ENCODE data around the gene TEX9. TPM values are rescaled to one million over a fixed set of nuclear protein-coding genes. Genes with fewer than 3 reads are reported as not detected.

The TEX9 gene
- total RNA-seq, 2 experiments from 2014 or later = 0.60 TPM; not detected in 1

DNA sequence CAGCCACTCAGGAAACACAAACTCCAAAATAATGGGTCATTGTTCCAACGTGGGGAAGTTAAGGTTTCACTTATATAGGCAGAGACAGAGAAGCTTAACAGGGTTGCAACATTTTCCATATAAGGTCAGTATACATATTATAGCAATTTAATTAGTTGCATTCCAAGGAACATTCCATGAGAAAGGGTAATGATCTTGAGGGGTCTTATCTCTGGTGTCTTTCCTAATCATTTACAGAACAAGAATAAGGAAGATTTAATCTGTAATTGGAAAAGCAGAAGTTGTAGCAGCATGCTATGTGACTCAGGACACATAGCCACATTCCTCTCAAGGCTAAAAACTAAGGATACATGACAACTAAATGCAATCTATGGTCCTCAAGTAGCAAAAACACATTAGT lies 94.8 kb downstream of the TEX9 start:
- H3K36me3 Mint-ChIP-seq (ENCODE audit: low read depth) = no peaks in the 10 kb centered on the region
- H3K4me1 Mint-ChIP-seq (ENCODE audit: low read depth) = peaks cover 10% of the 10 kb centered on the region
- H3K27ac Mint-ChIP-seq = no peak overlapping the region
- POLR2A ChIA-PET = no interaction called here
- DNase-seq (no peak), ATAC-seq (no peak)
- no peaks in the 10 kb centered on the region for H3K9me3 Mint-ChIP-seq (ENCODE audit: insufficient read depth)
- CTCF ChIA-PET = no interaction called here
- H3K4me3 Mint-ChIP-seq = no peak overlapping the region
- peaks cover 24% of the 10 kb centered on the region for H3K27me3 Mint-ChIP-seq (ENCODE audit: low read depth)

GRCh38 chr15:56460947-56461346 lies 95.7 kb downstream of the TEX9 start:
- Mint-ChIP-seq H3K27ac (no peak overlapping the region), H3K9me3 (ENCODE audit: insufficient read depth) (no peaks in the 10 kb centered on the region), H3K36me3 (ENCODE audit: low read depth) (no peaks in the 10 kb centered on the region), H3K4me1 (ENCODE audit: low read depth) (peaks cover 16% of the 10 kb centered on the region), H3K27me3 (ENCODE audit: low read depth) (peaks cover 20% of the 10 kb centered on the region), H3K4me3 (no peak overlapping the region)
- ATAC-seq = no peak
- DNase-seq = no peak
- POLR2A ChIA-PET = no interaction called here
- CTCF ChIA-PET = no interaction called here

DNA sequence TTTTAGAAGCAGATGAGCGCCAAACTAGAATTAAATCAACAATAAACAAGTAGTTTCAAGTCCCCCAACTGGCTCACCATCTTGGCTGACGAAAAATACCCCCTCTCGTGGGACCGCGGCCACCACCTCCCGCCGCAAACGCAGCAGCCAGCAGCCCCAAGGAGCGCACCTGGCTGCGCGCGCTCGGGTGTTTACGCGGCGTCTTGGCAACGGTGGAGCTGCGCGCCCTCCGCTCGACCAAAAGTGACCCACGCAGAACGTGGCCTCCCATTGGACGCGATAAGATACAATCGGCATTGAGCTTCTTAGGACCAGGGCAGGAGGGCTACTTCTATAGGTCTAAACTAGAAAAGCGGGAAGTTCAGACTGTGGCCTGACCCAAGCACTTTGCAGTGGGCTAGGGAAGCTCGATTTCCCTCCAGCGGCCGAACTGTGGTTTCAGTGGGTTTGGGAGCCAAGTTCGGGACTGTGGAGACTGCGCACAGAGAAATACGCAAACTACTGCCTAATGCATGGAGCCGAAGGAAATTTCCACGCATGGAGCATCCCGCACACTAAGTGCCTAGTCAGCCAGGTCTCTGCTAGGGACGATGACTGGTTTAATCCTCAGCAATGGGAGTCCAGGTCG lies 99.8 kb downstream of the TEX9 start, which contains the start of gene MNS1:
TSS of gene MNS1 (minus strand) at position 245 of the 628 bp plus-strand sequence. CDS start at position 80, 165 bp downstream.
- DNase-seq (peak; percentile 90), ATAC-seq (peak; percentile 96)
- ChIA-PET POLR2A (interaction anchor here (1.1 to 1.4 kb wide), 2 partner anchors 221 to 453 kb away, joined by 3 read pairs; partner anchors contain the start of gene TCF12), CTCF (interaction anchor here (0.6 to 1.4 kb wide), 4 partner anchors 25 to 453 kb away, joined by 3 to 4 read pairs (median 3); no protein-coding TSS in a partner anchor)
- H3K4me3 Mint-ChIP-seq = peak within 1 kb of the TSS; percentile 92
- no peaks in the 10 kb centered on the region for H3K9me3 Mint-ChIP-seq (ENCODE audit: insufficient read depth)
- peaks cover 10% of the 10 kb centered on the region for H3K27me3 Mint-ChIP-seq (ENCODE audit: low read depth)
- no peaks in the 10 kb centered on the region for H3K36me3 Mint-ChIP-seq (ENCODE audit: low read depth)
- peak within 1 kb of the TSS; percentile 56 for H3K27ac Mint-ChIP-seq
- H3K4me1 Mint-ChIP-seq (ENCODE audit: low read depth) = peaks cover 30% of the 10 kb centered on the region

GRCh38 chr15:56467616-56468015 lies 102.4 kb downstream of the TEX9 start:
- no peak overlapping the region for H3K4me3 Mint-ChIP-seq
- ATAC-seq (no peak), DNase-seq (no peak)
- H3K9me3 Mint-ChIP-seq (ENCODE audit: insufficient read depth) = no peaks in the 10 kb centered on the region
- CTCF ChIA-PET = interaction anchor here (1.1 kb wide), 1 partner anchor 223 kb away, joined by 3 read pairs; no protein-coding TSS in a partner anchor
- H3K36me3 Mint-ChIP-seq (ENCODE audit: low read depth) = no peaks in the 10 kb centered on the region
- POLR2A ChIA-PET = no interaction called here
- peaks cover 30% of the 10 kb centered on the region for H3K4me1 Mint-ChIP-seq (ENCODE audit: low read depth)
- no peak overlapping the region for H3K27ac Mint-ChIP-seq
- H3K27me3 Mint-ChIP-seq (ENCODE audit: low read depth) = peaks cover 14% of the 10 kb centered on the region

DNA sequence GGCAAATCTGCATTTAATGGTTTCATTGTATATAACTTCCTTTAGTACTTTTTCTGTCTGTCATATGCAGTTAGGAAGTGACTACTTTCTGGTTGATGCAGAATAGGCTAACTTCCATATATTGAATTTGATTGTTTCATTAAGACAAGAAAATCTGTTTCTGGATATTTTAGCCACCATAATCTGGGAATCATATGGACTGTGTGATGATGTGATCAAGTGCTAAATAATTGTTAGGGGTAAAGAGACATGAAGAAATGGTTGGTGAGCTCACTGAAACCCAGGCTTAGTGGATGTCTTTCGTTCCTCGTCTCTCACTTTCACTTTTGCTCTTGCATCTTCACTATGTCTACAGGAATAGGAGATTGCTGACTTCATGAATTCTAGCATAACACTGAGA lies 103.2 kb downstream of the TEX9 start:
- Mint-ChIP-seq H3K36me3 (ENCODE audit: low read depth) (no peaks in the 10 kb centered on the region), H3K27ac (peak overlapping the region; percentile 76), H3K9me3 (ENCODE audit: insufficient read depth) (no peaks in the 10 kb centered on the region), H3K27me3 (ENCODE audit: low read depth) (peaks cover 14% of the 10 kb centered on the region), H3K4me3 (peak overlapping the region; percentile 77), H3K4me1 (ENCODE audit: low read depth) (peaks cover 30% of the 10 kb centered on the region)
- ATAC-seq (peak; percentile 62), DNase-seq (peak; percentile 49)
- ChIA-PET POLR2A (interaction anchor here (0.9 to 1.5 kb wide), 2 partner anchors 265 to 452 kb away, joined by 3 read pairs; partner anchors contain the start of gene ZNF280D), CTCF (interaction anchor here (1.1 to 1.5 kb wide), 2 partner anchors 23 to 224 kb away, joined by 3 to 9 read pairs; no protein-coding TSS in a partner anchor)

DNA sequence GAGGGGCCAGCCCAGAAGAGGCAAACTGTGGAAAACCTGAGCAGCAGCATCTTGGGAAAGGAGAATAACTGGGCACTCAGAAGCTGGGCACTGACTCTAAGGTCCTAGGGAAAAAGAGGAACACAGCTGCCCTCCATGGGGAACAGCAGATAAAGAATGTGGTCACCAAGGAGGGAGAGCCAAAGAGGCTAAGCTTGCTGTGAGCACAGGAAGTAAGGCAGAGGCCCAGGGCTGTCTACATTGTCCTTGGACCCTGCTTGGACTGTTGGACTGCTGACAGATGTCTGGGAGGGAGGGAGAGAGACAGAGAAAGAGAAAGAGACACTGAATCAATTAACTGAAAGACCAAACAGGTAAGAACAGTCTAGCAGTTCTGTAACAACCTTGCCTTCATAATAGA lies 104.3 kb downstream of the TEX9 start:
- no peaks in the 10 kb centered on the region for H3K9me3 Mint-ChIP-seq (ENCODE audit: insufficient read depth)
- ChIA-PET CTCF (interaction anchor here (1.5 kb wide), 1 partner anchor 21 kb away, joined by 9 read pairs; no protein-coding TSS in a partner anchor), POLR2A (interaction anchor here (1.5 kb wide), 1 partner anchor 450 kb away, joined by 3 read pairs; no protein-coding TSS in a partner anchor)
- DNase-seq (no peak), ATAC-seq (no peak)
- H3K4me1 Mint-ChIP-seq (ENCODE audit: low read depth) = peaks cover 26% of the 10 kb centered on the region
- peaks cover 7% of the 10 kb centered on the region for H3K27me3 Mint-ChIP-seq (ENCODE audit: low read depth)
- no peak overlapping the region for H3K4me3 Mint-ChIP-seq
- no peak overlapping the region for H3K27ac Mint-ChIP-seq
- no peaks in the 10 kb centered on the region for H3K36me3 Mint-ChIP-seq (ENCODE audit: low read depth)

- peaks cover 12% of the 10 kb centered on the region for H3K4me1 Mint-ChIP-seq (ENCODE audit: low read depth)
- ChIA-PET CTCF (interaction anchor here (1.4 kb wide), 1 partner anchor 43 kb away, joined by 3 read pairs; no protein-coding TSS in a partner anchor), POLR2A (no interaction called here)
- no peak overlapping the region for H3K27ac Mint-ChIP-seq
- H3K27me3 Mint-ChIP-seq (ENCODE audit: low read depth) = peaks cover 6% of the 10 kb centered on the region
- no peak overlapping the region for H3K4me3 Mint-ChIP-seq
- no peaks in the 10 kb centered on the region for H3K9me3 Mint-ChIP-seq (ENCODE audit: insufficient read depth)
- DNase-seq (no peak), ATAC-seq (no peak)
- H3K36me3 Mint-ChIP-seq (ENCODE audit: low read depth) = no peaks in the 10 kb centered on the region
Measured at GRCh38 chr15:56471440-56472069, 106.3 kb downstream of the TEX9 start.

GRCh38 chr15:56472278-56472677 lies 107.1 kb downstream of the TEX9 start:
- ATAC-seq (no peak), DNase-seq (no peak)
- Mint-ChIP-seq H3K4me3 (no peak overlapping the region), H3K27ac (no peak overlapping the region), H3K27me3 (ENCODE audit: low read depth) (peaks cover 6% of the 10 kb centered on the region), H3K9me3 (ENCODE audit: insufficient read depth) (no peaks in the 10 kb centered on the region), H3K4me1 (ENCODE audit: low read depth) (peaks cover 12% of the 10 kb centered on the region), H3K36me3 (ENCODE audit: low read depth) (no peaks in the 10 kb centered on the region)
- ChIA-PET CTCF (interaction anchor here (1.4 kb wide), 1 partner anchor 44 kb away, joined by 3 read pairs; no protein-coding TSS in a partner anchor), POLR2A (no interaction called here)

- POLR2A ChIA-PET = no interaction called here
- Mint-ChIP-seq H3K9me3 (ENCODE audit: insufficient read depth) (no peaks in the 10 kb centered on the region), H3K36me3 (ENCODE audit: low read depth) (no peaks in the 10 kb centered on the region), H3K4me1 (ENCODE audit: low read depth) (peaks cover 9% of the 10 kb centered on the region), H3K27ac (no peak overlapping the region), H3K4me3 (no peak overlapping the region), H3K27me3 (ENCODE audit: low read depth) (peaks cover 7% of the 10 kb centered on the region)
- CTCF ChIA-PET = interaction anchor here (1.4 kb wide), 1 partner anchor 44 kb away, joined by 3 read pairs; no protein-coding TSS in a partner anchor
- ATAC-seq = no peak
- DNase-seq = no peak
Measured at GRCh38 chr15:56473017-56473416, 107.8 kb downstream of the TEX9 start.

- ATAC-seq (no peak), DNase-seq (no peak)
- ChIA-PET CTCF (no interaction called here), POLR2A (no interaction called here)
- no peak overlapping the region for H3K4me3 Mint-ChIP-seq
- H3K36me3 Mint-ChIP-seq (ENCODE audit: low read depth) = no peaks in the 10 kb centered on the region
- no peak overlapping the region for H3K27ac Mint-ChIP-seq
- peaks cover 9% of the 10 kb centered on the region for H3K27me3 Mint-ChIP-seq (ENCODE audit: low read depth)
- H3K9me3 Mint-ChIP-seq (ENCODE audit: insufficient read depth) = no peaks in the 10 kb centered on the region
- no peaks in the 10 kb centered on the region for H3K4me1 Mint-ChIP-seq (ENCODE audit: low read depth)
Measured at GRCh38 chr15:56475351-56475750, 110.1 kb downstream of the TEX9 start.
